Upper lobe of left lung (tissue), 4 donors: Measurements from ENCODE around the gene WWC1.

Experiments
- CTCF ChIP-seq, 6 experiments: fragments of 450-650 bp in 4 of 6; fragments of 200-600 bp in 2 of 6; sonication (generic) in 2 of 6; IDR thresholded peaks; one replicate each; pipeline ENCODE4 v1.5.1; 2016 to 2019; ENCODE audit warnings: antibody characterized with exemption in 6 of 6
- POLR2A ChIP-seq, 4 donors: fragments of 450-650 bp; IDR thresholded peaks; one replicate each; pipeline ENCODE4 v1.5.1; 2016 to 2017; ENCODE audit warnings: antibody characterized with exemption in 4 of 4, mild to moderate bottlenecking in 2 of 4

GRCh38 chr5:168350315-168350714 lies 58.9 kb downstream of the WWC1 start:
- TF ChIP-seq POLR2A (IDR thresholded peaks at IDR 0.05) (no peak), CTCF (IDR thresholded peaks at IDR 0.05) (no peak)
